GM21390 (cell line): ENCODE results near the gene ATP2B3.
A peak's percentile ranks its signal among the peaks of the same experiment; 100 is the strongest.

Experiments used
- ATAC-seq: cut with Tn5 transposase; IDR thresholded peaks from one replicate; pipeline ENCODE4 v1.9.1; 2021; ENCODE audit not compliant: unreplicated experiment

Gene ATP2B3

GRCh38 chrX:153507484-153508178 is 9.8 kb upstream of the ATP2B3 start:
- ATAC-seq = peak; percentile 89

GRCh38 chrX:153509592-153509991 is 7.8 kb upstream of the ATP2B3 start:
- no peak for ATAC-seq

- ATAC-seq = no peak
These were observed 7.1 kb upstream of the ATP2B3 start for GRCh38 chrX:153510383-153510782.

- ATAC-seq = no peak
These were observed 5.5 kb upstream of the ATP2B3 start for GRCh38 chrX:153511784-153512500.

- ATAC-seq = no peak
These were observed 4.9 kb upstream of the ATP2B3 start for GRCh38 chrX:153512501-153512893.

GRCh38 chrX:153513265-153513664 is 4.2 kb upstream of the ATP2B3 start:
- no peak for ATAC-seq

- ATAC-seq = no peak
These were observed 3.2 kb upstream of the ATP2B3 start for GRCh38 chrX:153514259-153514658.

GRCh38 chrX:153515435-153515834 is 2.0 kb upstream of the ATP2B3 start:
- ATAC-seq = no peak

GRCh38 chrX:153516073-153516472 is 1.4 kb upstream of the ATP2B3 start:
- no peak for ATAC-seq

GRCh38 chrX:153517946-153518834 is 748 bp downstream of the ATP2B3 start:
- ATAC-seq = no peak

- no peak for ATAC-seq
These were observed 2.3 kb downstream of the ATP2B3 start for GRCh38 chrX:153519569-153520286.

- no peak for ATAC-seq
These were observed 3.0 kb downstream of the ATP2B3 start for GRCh38 chrX:153520287-153520917.

GRCh38 chrX:153521034-153521433 is 3.6 kb downstream of the ATP2B3 start:
- no peak for ATAC-seq

- ATAC-seq = no peak
These were observed 4.8 kb downstream of the ATP2B3 start for GRCh38 chrX:153522259-153522658.

- no peak for ATAC-seq
These were observed 5.8 kb downstream of the ATP2B3 start for GRCh38 chrX:153523269-153523668.

- ATAC-seq = no peak
These were observed 6.8 kb downstream of the ATP2B3 start for GRCh38 chrX:153524234-153524633.

GRCh38 chrX:153525451-153525850 is 8.0 kb downstream of the ATP2B3 start:
- ATAC-seq = no peak

- ATAC-seq = no peak
These were observed 8.6 kb downstream of the ATP2B3 start for GRCh38 chrX:153526042-153526441.

- no peak for ATAC-seq
These were observed 9.4 kb downstream of the ATP2B3 start for GRCh38 chrX:153526801-153527200.

GRCh38 chrX:153527208-153527607 is 9.8 kb downstream of the ATP2B3 start:
- no peak for ATAC-seq
